Activated naive CD4-positive, alpha-beta T cell treated with anti-CD3 and anti-CD28 coated beads, Interleukin-2, amount 50 U/mL, for 72 hours (primary cell): ENCODE results near the gene CEP128. TPM values are rescaled to one million over a fixed set of nuclear protein-coding genes. Genes with fewer than 3 reads are reported as not detected.
A peak's percentile ranks its signal among the peaks of the same experiment; 100 is the strongest.

Experiments used
- ATAC-seq, 2 donors: fragments of 150-1000 bp; cut with Tn5 transposase; 2 replicates each; pipeline ENCODE4 v1.10.0; 2021; ENCODE audit warnings: mild to moderate bottlenecking in 2 of 2, moderate library complexity in 2 of 2
- DNase-seq, 2 donors: peaks; one replicate each; pipeline ENCODE4 v3.0.0; 2021 to 2022; ENCODE audit warnings: low spot score in 2 of 2
- H3K27ac Mint-ChIP-seq, 2 donors: one replicate each; pipeline ENCODE4 v1.8.0; 2022; ENCODE audit warnings: mild to moderate bottlenecking in 2 of 2, mixed read lengths in 2 of 2
- H3K36me3 Mint-ChIP-seq, 2 donors: one replicate each; pipeline ENCODE4 v1.8.0; 2022; ENCODE audit warnings: mixed read lengths in 2 of 2
- H3K9me3 Mint-ChIP-seq, 2 donors: one replicate each; pipeline ENCODE4 v1.8.0; 2022; ENCODE audit warnings: mixed read lengths in 2 of 2
- total RNA-seq, 2 donors: library from RNA; stranded (reverse); gene quantifications; one replicate each; pipeline ENCODE4 v1.2.3, GENCODE V29; 2022

Gene CEP128
- total RNA-seq, 2 donors from 2014 or later: 11.5 to 33.3 TPM

DNA sequence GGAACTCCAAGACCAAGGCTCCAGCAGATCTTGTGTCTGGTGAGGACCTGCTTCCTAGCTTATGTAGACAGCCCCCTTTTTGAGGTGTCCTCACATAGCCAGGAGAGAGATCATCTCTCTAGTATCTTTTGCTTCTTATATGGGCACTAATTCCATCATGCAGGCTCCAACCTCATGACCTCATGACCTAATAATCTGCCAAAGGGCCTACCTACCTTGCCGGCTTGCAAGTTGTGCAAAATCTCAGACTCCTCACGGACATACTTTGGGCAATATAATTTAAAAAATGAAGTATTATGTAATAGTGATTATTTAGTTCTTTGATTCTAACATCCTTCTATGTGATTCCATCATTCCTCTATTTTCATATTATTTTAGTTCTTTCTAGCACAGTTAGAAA lies 397.2 kb downstream of the CEP128 start:
- DNase-seq (no peak), ATAC-seq (no peak)
- H3K9me3 Mint-ChIP-seq: peaks cover 3 to 9% of the 10 kb centered on the region in 2 donors
- H3K27ac Mint-ChIP-seq: no peak overlapping the region
- H3K36me3 Mint-ChIP-seq: peaks cover 9 to 12% of the 10 kb centered on the region in 2 donors

DNA sequence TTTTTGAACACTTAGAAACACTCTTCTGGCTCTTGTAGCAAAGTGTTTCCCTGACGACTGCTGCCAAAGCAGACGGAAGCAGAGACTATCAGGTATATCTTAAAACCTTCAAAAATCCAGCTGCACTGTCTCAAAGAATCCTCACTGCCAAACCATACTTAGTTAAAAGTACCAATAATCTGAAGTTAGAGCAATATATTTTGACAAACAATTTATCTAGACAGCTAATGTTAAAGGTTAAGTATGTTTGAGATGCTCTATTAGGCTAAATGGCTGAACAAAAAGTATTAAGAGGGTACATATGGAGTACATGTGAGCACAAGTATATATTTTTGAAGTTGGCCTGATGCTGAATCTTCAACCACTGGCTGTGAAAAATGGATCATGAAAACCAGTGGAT lies 398.3 kb downstream of the CEP128 start:
- Mint-ChIP-seq H3K9me3 (peaks cover 3 to 9% of the 10 kb centered on the region in 2 donors), H3K36me3 (peaks cover 9 to 12% of the 10 kb centered on the region in 2 donors), H3K27ac (no peak overlapping the region)
- no peak for ATAC-seq
- no peak for DNase-seq

DNA sequence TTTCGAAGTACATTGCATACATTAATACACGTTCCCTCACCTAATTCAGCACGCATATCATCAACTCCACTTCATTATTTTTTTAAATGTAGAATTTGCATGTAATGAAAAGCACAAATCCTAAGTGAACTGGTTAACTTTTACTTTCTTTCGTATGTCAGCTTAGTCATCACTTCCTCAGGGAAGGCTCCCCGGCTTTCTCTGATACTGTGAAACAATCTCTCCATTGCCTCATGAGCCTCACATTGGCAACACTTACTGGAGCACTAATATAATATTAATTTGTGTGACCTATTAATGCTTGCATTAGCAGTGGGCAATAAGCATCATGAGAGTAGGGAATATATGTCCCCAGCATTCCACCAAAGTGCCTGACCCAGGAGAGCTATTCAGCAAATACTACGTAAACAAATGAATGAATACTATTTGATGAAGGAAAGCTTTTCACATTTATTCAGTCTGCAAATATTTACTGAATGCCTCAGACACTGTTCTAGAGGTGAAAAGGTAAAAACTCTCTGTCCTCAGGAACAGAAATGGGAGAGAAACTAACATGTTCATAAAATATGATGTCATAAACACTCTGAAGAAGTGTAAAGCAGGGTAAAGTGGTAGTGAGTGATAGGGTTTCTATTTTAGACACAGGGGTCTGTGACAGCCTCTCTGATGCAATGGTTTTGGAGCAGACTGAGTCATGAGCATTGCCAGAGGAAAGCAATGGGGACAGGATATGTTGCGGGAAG lies 402.7 kb downstream of the CEP128 start:
- Mint-ChIP-seq H3K9me3 (peaks cover 3 to 9% of the 10 kb centered on the region in 2 donors), H3K36me3 (peaks cover 9 to 12% of the 10 kb centered on the region in 2 donors), H3K27ac (no peak overlapping the region)
- DNase-seq (no peak), ATAC-seq (no peak)

DNA sequence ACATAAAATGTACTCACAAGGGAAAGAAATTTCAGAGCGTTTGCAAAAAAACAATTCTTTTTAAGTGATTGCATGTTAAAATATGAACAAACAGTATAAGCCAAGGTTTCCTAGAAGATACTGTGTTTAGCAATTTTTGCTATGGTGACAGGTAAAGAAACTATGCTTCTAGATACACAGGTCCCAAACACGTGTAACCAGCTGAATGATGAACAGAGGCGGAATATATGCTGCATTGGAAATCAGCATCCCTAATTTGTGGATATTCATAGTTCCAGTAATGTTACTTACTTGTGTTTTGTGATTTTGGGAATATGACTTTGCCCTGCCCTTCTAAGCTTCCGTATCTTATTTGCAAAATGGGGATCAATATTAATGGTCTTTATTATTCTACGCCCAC lies 403.9 kb downstream of the CEP128 start:
- ATAC-seq: no peak
- no peak for DNase-seq
- Mint-ChIP-seq H3K27ac (no peak overlapping the region), H3K9me3 (peaks cover 3 to 9% of the 10 kb centered on the region in 2 donors), H3K36me3 (peaks cover 9 to 12% of the 10 kb centered on the region in 2 donors)

DNA sequence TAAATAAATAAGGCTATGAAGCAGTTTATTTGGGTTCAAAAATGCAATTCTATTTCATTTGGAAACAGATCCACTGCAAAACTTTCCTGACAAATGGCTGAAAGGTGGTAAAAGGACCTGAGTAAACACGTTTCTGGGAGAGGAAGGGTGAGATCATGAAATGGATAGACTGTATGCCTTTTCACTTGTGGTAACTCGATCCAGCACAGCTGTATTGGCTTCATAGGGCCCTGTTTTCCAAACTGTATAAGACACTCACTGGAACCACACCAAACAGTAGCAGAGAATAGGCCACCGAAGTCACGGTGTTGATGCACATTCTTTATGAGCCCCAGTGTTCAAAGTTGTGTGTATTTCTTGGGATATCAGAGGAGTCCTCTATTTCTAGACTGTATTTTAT lies 405.1 kb downstream of the CEP128 start:
- no peak for DNase-seq
- H3K36me3 Mint-ChIP-seq: peaks cover 9% of the 10 kb centered on the region in 2 donors
- no peak for ATAC-seq
- no peak overlapping the region for H3K27ac Mint-ChIP-seq
- H3K9me3 Mint-ChIP-seq: peaks cover under 1 to 6% of the 10 kb centered on the region in 2 donors

DNA sequence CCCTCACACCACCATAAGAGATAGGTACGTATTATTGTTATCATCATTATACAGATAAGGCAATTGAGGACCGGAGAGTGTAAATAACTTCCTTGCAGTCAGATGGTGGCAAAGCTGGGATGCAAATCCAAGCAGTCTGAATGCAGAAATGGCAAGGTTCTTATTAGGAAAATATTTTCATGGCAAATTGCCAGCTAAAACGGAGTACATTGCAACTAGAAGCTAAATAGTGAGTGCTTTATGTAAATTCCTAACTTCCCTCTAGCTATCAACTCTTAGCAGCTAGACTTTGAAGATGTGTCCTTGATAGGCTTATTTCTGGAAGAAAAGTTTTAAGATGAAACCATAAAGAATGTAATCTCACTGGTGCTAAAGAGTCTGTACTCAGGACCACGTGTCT lies 406.4 kb downstream of the CEP128 start:
- H3K27ac Mint-ChIP-seq: no peak overlapping the region
- no peak for ATAC-seq
- no peak for DNase-seq

DNA sequence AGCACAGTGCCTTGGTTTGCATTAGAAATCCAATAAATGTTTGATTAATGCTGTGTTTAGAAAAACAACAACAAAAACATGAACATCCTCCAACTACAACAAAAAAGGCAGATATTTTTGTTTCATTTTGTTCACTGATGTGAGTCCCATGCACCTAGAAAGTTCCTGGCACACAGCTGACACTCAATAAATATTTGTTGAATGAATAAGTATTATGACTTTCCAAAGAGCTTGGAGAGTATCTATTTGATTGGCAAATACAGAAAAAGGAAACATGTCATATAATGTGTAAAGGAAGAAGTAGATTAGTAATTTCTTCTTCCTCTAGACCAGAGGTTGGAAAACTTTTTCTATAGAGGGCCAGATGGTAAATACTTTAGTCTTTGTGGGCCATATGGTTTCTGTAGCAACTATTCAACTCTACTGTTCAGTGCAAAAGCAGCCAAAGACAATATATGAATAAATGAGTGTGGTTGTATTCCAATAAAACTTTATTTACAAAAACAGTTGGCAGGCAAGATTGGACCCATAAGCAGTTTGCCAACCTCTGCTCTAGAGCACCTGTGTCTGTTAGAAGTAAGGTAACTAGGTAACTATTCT lies 417.9 kb downstream of the CEP128 start:
- Mint-ChIP-seq H3K36me3 (peaks cover 0 to 12% of the 10 kb centered on the region in 2 donors), H3K9me3 (peaks cover 0 to 6% of the 10 kb centered on the region in 2 donors), H3K27ac (no peak overlapping the region)
- peak in 1 of 2 donors; percentile 34 for ATAC-seq
- DNase-seq: no peak

More for the DNA sequence above, 406.4 kb downstream of the CEP128 start:
- Mint-ChIP-seq H3K9me3 (peaks cover 0 to under 1% of the 10 kb centered on the region in 2 donors), H3K36me3 (peaks cover 3% of the 10 kb centered on the region in 2 donors)

DNA sequence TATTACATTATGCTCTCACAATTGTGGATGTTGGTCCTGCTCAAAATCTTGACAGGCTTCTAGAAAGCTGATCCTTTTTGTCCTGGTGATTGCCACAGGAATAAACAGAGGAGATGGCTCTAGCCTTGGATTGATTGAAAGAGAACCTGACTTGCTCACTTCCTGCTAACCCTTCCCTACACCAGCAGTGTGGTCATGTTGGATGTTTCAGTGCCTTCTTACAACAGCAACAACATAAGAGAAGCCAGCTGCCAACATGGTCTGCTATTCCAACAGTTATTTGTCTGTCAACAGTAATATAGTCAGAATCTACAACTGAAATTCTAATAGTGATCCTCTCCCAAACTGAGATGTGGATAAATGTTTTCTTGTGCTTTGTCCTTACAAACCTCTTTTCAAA lies 418.6 kb downstream of the CEP128 start:
- H3K9me3 Mint-ChIP-seq: peaks cover 0 to 6% of the 10 kb centered on the region in 2 donors
- DNase-seq (no peak), ATAC-seq (no peak)
- H3K27ac Mint-ChIP-seq: no peak overlapping the region
- peaks cover 6 to 18% of the 10 kb centered on the region in 2 donors for H3K36me3 Mint-ChIP-seq

DNA sequence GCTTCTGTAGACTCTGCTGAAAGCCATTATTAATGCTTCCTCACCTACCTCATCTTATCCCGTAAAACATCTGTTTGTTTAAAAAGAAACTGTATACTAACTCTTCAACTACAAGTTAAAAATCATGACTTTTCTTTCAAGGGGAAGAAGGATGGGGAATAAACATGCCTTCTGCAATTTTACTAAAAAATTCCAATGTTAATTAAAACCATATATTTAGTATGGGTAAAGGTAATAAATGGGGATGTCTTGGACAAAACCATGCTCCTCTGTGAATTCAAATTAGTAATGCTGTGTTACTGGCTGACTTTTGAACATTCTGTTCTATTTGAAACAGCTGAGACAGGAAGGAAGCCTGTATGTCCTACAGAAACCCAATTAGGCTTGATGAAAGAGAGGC lies 419.1 kb downstream of the CEP128 start:
- Mint-ChIP-seq H3K27ac (no peak overlapping the region), H3K9me3 (peaks cover 4 to 9% of the 10 kb centered on the region in 2 donors), H3K36me3 (peaks cover 10 to 23% of the 10 kb centered on the region in 2 donors)
- no peak for DNase-seq
- no peak for ATAC-seq

DNA sequence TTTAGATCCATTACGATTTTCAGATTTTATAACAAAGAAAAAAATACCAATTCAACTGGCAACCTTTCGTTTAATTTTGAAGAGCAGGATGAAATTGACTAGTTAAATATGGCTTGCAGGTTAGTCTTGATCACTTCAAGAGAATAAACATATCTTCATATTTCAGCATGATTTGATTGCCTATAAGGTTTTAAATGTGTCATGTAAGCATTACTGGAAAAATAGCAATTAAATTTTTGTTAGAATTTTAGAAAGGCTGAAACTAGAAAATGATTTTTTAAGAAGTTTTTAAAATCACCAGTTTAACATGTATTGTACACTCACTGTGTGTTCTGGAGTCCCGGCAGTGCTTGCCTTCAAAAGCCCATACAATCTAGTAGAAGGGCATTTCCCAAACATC lies 420.1 kb downstream of the CEP128 start:
- Mint-ChIP-seq H3K27ac (no peak overlapping the region), H3K9me3 (peaks cover 4 to 9% of the 10 kb centered on the region in 2 donors), H3K36me3 (peaks cover 10 to 27% of the 10 kb centered on the region in 2 donors)
- DNase-seq (no peak), ATAC-seq (no peak)

DNA sequence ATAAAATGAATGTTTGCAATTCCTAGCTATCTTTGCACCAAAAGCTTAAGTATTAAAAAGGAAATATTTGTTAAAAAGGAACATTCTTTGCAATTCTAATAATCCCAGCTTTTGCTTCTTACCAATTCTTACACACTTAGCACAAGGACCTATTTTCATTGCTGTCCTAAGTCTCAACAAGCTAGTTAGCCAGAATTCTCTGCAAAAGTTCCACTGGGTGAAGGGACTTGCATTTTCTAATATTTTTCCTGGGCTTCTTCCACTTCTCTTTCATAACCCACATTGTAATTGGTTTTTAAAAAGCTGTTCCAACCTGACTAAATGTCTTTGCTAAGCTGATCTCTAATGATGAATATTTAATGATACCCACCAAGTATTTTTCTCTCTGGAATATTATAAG lies 422.5 kb downstream of the CEP128 start:
- DNase-seq: no peak
- no peak for ATAC-seq
- peaks cover 27 to 45% of the 10 kb centered on the region in 2 donors for H3K36me3 Mint-ChIP-seq
- H3K27ac Mint-ChIP-seq: no peak overlapping the region
- H3K9me3 Mint-ChIP-seq: peaks cover 14 to 20% of the 10 kb centered on the region in 2 donors

DNA sequence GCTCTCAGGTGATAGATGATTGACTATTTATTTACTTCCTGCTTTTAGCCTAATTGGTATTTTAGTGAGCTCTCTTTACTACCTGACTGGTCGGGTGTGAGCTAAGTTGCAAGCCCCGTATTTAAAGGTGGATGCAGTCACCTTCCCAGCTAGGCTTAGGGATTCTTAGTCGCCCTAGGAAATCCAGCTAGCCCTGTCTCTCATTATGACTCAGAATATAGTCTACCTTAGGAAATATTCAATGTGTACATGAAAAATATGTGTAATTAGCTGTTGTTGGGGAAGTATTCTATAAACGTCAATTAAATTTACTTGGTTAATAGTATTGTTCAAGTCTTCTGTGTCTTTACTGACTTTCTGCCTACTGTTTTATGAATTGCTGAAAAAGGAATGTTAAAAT lies 423.4 kb downstream of the CEP128 start:
- Mint-ChIP-seq H3K27ac (no peak overlapping the region), H3K9me3 (peaks cover 22 to 27% of the 10 kb centered on the region in 2 donors)
- no peak for ATAC-seq

DNA sequence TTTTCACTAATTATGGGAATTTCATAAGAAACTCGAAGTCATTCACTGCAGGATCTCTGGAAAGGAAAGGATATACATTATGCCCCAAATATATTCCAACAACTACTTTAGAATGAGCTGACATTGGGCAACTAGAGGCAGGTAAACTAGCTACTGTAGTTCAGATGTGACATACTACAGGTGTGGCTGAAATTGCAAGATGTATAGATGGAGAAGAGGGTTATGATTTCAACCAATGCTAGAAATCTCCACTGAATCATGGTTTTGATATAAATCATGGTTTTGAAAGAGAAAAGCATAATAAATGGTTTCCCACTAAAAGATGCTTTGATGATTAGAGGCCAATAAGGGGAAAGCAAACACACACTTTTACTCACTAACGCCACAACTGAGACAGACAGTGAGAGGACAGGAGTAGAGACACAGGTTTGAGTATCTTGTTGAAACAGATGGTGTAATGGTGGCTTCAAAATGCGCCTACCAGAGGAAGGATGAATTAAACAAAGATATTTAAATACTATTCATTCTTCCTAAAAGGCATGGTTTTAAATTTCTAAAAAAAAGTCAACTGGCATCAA lies 434.2 kb downstream of the CEP128 start:
- peak; percentile 33 to 94 for ATAC-seq
- H3K9me3 Mint-ChIP-seq: peaks cover 7 to 9% of the 10 kb centered on the region in 2 donors
- no peak overlapping the region for H3K27ac Mint-ChIP-seq
- H3K36me3 Mint-ChIP-seq: peaks cover 0 to 8% of the 10 kb centered on the region in 2 donors
- DNase-seq: no peak

More for the DNA sequence above, 423.4 kb downstream of the CEP128 start:
- peaks cover 35 to 54% of the 10 kb centered on the region in 2 donors for H3K36me3 Mint-ChIP-seq
- DNase-seq: no peak

DNA sequence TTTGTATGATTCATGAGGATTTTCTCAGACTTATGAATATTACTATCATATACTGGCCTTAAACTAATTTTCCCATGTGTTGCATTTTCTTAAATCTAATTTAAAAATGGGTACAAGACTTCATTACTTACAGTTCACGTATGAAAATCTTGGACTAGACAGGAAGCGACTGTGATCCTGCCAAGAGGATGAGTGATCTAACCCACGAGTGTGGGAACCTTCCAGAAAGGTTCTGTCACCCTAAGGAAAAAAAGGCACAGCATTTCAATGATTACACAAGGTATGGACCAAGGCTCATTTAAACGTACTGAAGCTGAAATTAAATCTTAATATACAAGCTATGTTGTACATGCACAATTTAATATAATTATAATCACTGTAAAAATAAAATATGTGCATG lies 436.8 kb downstream of the CEP128 start:
- Mint-ChIP-seq H3K36me3 (peaks cover 0 to 5% of the 10 kb centered on the region in 2 donors), H3K27ac (no peak overlapping the region), H3K9me3 (peaks cover 3% of the 10 kb centered on the region in 2 donors)
- no peak for ATAC-seq
- DNase-seq: no peak

DNA sequence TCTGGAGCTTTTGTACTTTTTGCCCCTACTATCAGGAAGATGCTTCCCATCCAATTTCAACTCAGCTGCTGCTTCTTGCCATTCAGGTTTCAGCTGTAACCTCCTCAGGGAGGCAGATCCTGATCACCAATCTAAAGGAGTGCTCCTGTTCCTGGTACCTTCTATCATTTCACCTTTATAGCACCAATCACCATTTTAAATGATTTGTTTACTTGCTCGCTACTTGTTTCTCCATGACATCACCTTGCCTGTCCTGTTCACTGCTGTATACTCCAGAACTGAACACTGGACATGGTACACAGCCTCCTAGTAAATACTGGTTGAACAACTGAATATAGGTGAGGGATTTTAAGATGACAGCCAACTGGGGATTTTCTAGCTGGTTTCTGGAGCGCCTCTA lies 443.0 kb downstream of the CEP128 start:
- no peaks in the 10 kb centered on the region for H3K36me3 Mint-ChIP-seq
- no peak for ATAC-seq
- H3K9me3 Mint-ChIP-seq: no peaks in the 10 kb centered on the region
- no peak for DNase-seq
- H3K27ac Mint-ChIP-seq: no peak overlapping the region

DNA sequence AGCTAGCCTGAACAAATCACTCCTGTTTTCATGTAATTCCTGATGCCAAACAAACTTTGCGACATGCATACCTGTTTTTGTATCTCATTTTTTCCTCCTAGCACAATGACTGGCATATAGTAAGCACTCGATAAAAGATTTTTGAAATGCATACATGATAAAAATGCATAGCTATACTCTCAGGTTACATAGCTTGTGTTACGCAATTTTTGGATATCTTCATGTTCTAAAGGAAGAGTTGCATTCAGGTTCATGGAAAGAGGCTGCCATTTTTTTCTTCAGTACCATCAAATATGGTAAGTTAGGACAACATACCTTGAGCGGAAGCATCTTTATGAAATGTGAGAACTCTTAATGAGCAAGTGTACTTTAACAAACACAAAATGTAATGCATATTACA lies 445.4 kb downstream of the CEP128 start:
- Mint-ChIP-seq H3K9me3 (no peaks in the 10 kb centered on the region), H3K36me3 (no peaks in the 10 kb centered on the region), H3K27ac (no peak overlapping the region)
- ATAC-seq: no peak
- no peak for DNase-seq

DNA sequence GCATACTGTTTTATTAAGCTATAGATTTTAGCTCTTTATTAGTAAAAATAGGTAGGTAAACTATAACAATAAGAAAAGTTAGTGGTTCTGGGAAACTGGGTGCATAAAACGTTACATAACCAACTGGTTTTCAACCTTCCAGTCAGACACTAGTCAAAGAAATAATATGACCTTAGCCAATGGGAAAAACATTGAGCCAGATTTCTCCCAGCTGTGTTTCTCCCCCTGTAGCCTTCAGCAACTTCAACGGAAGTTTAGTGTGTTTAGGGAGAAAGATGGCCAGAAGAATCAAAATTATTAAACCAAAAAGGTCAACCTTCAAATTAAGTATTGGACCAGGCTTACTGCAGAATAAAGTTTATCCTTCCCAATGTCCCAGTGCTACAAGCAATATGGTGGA lies 446.8 kb downstream of the CEP128 start:
- ATAC-seq (no peak), DNase-seq (no peak)
- H3K9me3 Mint-ChIP-seq: no peaks in the 10 kb centered on the region
- H3K36me3 Mint-ChIP-seq: no peaks in the 10 kb centered on the region
- H3K27ac Mint-ChIP-seq: no peak overlapping the region
